H9 (cell line): Measurements from ENCODE around the gene DDI2. TPM values are rescaled to one million over a fixed set of nuclear protein-coding genes. Genes with fewer than 3 reads are reported as not detected.

Experiments
- DNase-seq: peaks from one replicate; pipeline ENCODE4 v3.0.0-alpha.2; 2017
- H2AFZ ChIP-seq: one replicate; pipeline ENCODE4 v1.6.1; 2013; ENCODE audit warnings: mild to moderate bottlenecking, low read length, control low read depth, moderate library complexity
- H2AK5ac ChIP-seq: 2 replicates; pipeline ENCODE4 v1.6.1; 2013; ENCODE audit warnings: low read length, control low read depth, mixed read lengths; ENCODE audit not compliant: insufficient read length
- H2BK120ac ChIP-seq: one replicate; pipeline ENCODE4 v1.6.1; 2013; ENCODE audit warnings: low read depth, mild to moderate bottlenecking, low read length, control low read depth, inconsistent platforms; ENCODE audit not compliant: poor library complexity, severe bottlenecking
- H2BK12ac ChIP-seq: 2 replicates; pipeline ENCODE4 v1.6.1; 2013; ENCODE audit warnings: low read length, control low read depth, mixed read lengths, low read depth; ENCODE audit not compliant: insufficient read length
- H2BK15ac ChIP-seq: 2 replicates; pipeline ENCODE4 v1.6.1; 2013; ENCODE audit warnings: low read depth, low read length, control low read depth
- H2BK20ac ChIP-seq: one replicate; pipeline ENCODE4 v1.6.1; 2013; ENCODE audit warnings: low read depth, mild to moderate bottlenecking, low read length, control low read depth, inconsistent platforms; ENCODE audit not compliant: poor library complexity, severe bottlenecking
- H2BK5ac ChIP-seq: 2 replicates; pipeline ENCODE4 v1.6.1; 2013; ENCODE audit warnings: low read length, control low read depth, mixed read lengths; ENCODE audit not compliant: insufficient read length
- H3K14ac ChIP-seq: 2 replicates; pipeline ENCODE4 v1.6.1; 2013; ENCODE audit warnings: low read length, control low read depth; ENCODE audit not compliant: insufficient read depth
- H3K18ac ChIP-seq: 2 replicates; pipeline ENCODE4 v1.6.1; 2013; ENCODE audit warnings: low read depth, mild to moderate bottlenecking, mixed read lengths, low read length, control low read depth; ENCODE audit not compliant: insufficient read length
- H3K23ac ChIP-seq: 2 replicates; pipeline ENCODE4 v1.6.1; 2013; ENCODE audit warnings: low read length, control low read depth, mixed read lengths, low read depth; ENCODE audit not compliant: insufficient read length
- H3K23me2 ChIP-seq: 2 replicates; pipeline ENCODE4 v1.6.1; 2013; ENCODE audit warnings: low read depth, mild to moderate bottlenecking, mixed read lengths, low read length, control low read depth; ENCODE audit not compliant: insufficient read length, poor library complexity, severe bottlenecking
- H3K27ac ChIP-seq: 2 replicates; pipeline ENCODE4 v1.5.1; 2013; ENCODE audit warnings: low read length, control low read depth, mixed read lengths, low read depth; ENCODE audit not compliant: insufficient read length
- H3K27me3 ChIP-seq: 2 replicates; pipeline ENCODE4 v1.6.1; 2013; ENCODE audit warnings: low read length, control low read depth, inconsistent platforms; ENCODE audit not compliant: insufficient read depth
- H3K4ac ChIP-seq: 2 replicates; pipeline ENCODE4 v1.6.1; 2013; ENCODE audit warnings: low read depth, mild to moderate bottlenecking, control low read depth, inconsistent platforms, low read length, moderate library complexity
- H3K4me1 ChIP-seq: 2 replicates; pipeline ENCODE4 v1.6.1; 2013; ENCODE audit warnings: low read length, control low read depth, inconsistent platforms; ENCODE audit not compliant: insufficient read depth
- H3K4me2 ChIP-seq: 2 replicates; pipeline ENCODE4 v1.6.1; 2013; ENCODE audit warnings: low read length, control low read depth, mixed read lengths; ENCODE audit not compliant: insufficient read length, insufficient read depth
- H3K56ac ChIP-seq: 2 replicates; pipeline ENCODE4 v1.6.1; 2013; ENCODE audit warnings: low read depth, mild to moderate bottlenecking, mixed read lengths, low read length, control low read depth; ENCODE audit not compliant: insufficient read length
- H3K79me1 ChIP-seq: 2 replicates; pipeline ENCODE4 v1.6.1; 2013; ENCODE audit warnings: low read depth, mild to moderate bottlenecking, moderate library complexity, low read length, control low read depth, inconsistent platforms; ENCODE audit not compliant: insufficient read depth, poor library complexity, severe bottlenecking
- H3K79me2 ChIP-seq: 2 replicates; pipeline ENCODE4 v1.6.1; 2013; ENCODE audit warnings: low read length, control low read depth, inconsistent platforms; ENCODE audit not compliant: insufficient read depth
- H3K9ac ChIP-seq: 2 replicates; pipeline ENCODE4 v1.6.1; 2013; ENCODE audit warnings: low read length, control low read depth, mixed read lengths; ENCODE audit not compliant: insufficient read length; ENCODE audit errors: extremely low read depth
- H3K9me3 ChIP-seq: one replicate; pipeline ENCODE4 v1.6.1; 2013; ENCODE audit warnings: low read depth, low read length, inconsistent platforms; ENCODE audit not compliant: control insufficient read depth
- H3T11ph ChIP-seq: one replicate; pipeline ENCODE4 v1.6.1; 2013; ENCODE audit warnings: mild to moderate bottlenecking, low read length, control low read depth, inconsistent platforms
- H4K20me1 ChIP-seq: one replicate; pipeline ENCODE4 v1.6.1; 2013; ENCODE audit not compliant: control insufficient read depth, insufficient read length, insufficient read depth
- H4K5ac ChIP-seq: 2 replicates; pipeline ENCODE4 v1.6.1; 2013; ENCODE audit warnings: low read depth, mild to moderate bottlenecking, mixed read lengths, low read length, control low read depth; ENCODE audit not compliant: insufficient read length
- H4K8ac ChIP-seq: replicated peaks from 2 replicates; pipeline ENCODE4 v1.6.1; 2013; ENCODE audit warnings: low read length, control low read depth, mixed read lengths, low read depth; ENCODE audit not compliant: insufficient read length
- H4K91ac ChIP-seq: 2 replicates; pipeline ENCODE4 v1.6.1; 2013; ENCODE audit warnings: low read depth, mild to moderate bottlenecking, moderate library complexity, mixed read lengths, low read length, control low read depth; ENCODE audit not compliant: insufficient read length
- H3K27ac Mint-ChIP-seq, 3 experiments: 2 replicates in 2 of 3; 3 replicates in 1 of 3; pipeline ENCODE4 v1.8.0; 2020 to 2021; ENCODE audit warnings: mixed read lengths in 3 of 3, mild to moderate bottlenecking in 1 of 3, moderate library complexity in 1 of 3
- H3K27me3 Mint-ChIP-seq: 2 replicates; pipeline ENCODE4 v1.8.0; 2021; ENCODE audit warnings: low read depth, mild to moderate bottlenecking, moderate library complexity, mixed read lengths
- H3K36me3 Mint-ChIP-seq, 3 experiments: 2 replicates in 2 of 3; 3 replicates in 1 of 3; pipeline ENCODE4 v1.8.0; 2020 to 2021; ENCODE audit warnings: low read depth in 3 of 3, mixed read lengths in 3 of 3; ENCODE audit not compliant: insufficient read depth in 1 of 3
- H3K4me1 Mint-ChIP-seq, 2 experiments: 2 replicates each; pipeline ENCODE4 v1.8.0; 2020; ENCODE audit warnings: mixed read lengths in 2 of 2
- H3K4me3 Mint-ChIP-seq, 2 experiments: 2 replicates in 1 of 2; 3 replicates in 1 of 2; pipeline ENCODE4 v1.8.0; 2020 to 2021; ENCODE audit warnings: mild to moderate bottlenecking in 2 of 2, mixed read lengths in 2 of 2, moderate library complexity in 1 of 2
- H3K9me3 Mint-ChIP-seq, 2 experiments: 2 replicates in 1 of 2; 3 replicates in 1 of 2; pipeline ENCODE4 v1.8.0; 2020; ENCODE audit warnings: mild to moderate bottlenecking in 2 of 2, mixed read lengths in 2 of 2, moderate library complexity in 1 of 2
- WGBS: extraction: QIAGEN DNeasy Blood & Tissue Kit; methylation state at CpG from one replicate; pipeline ENCODE4 v1.1.7; 2013; ENCODE audit warnings: missing lambda C conversion rate, low lambda C conversion rate, mixed read lengths; ENCODE audit not compliant: insufficient read length; ENCODE audit errors: extremely low coverage; 5-methylcytosine and 5-hydroxymethylcytosine counted together
- total RNA-seq: library from RNA; stranded (reverse); gene quantifications from 2 replicates; pipeline ENCODE4 v1.2.1, GENCODE V29; 2021
- TF ChIP-seq, protein P1 (sequence below): fragments of 200-600 bp; sonication (generic); conservative IDR thresholded peaks from 3 replicates; pipeline ENCODE4 v1.8.0; 2021; ENCODE audit warnings: antibody characterized with exemption, mild to moderate bottlenecking

The DDI2 gene
- total RNA-seq, 1 experiment from 2014 or later: 45.0 TPM

DNA sequence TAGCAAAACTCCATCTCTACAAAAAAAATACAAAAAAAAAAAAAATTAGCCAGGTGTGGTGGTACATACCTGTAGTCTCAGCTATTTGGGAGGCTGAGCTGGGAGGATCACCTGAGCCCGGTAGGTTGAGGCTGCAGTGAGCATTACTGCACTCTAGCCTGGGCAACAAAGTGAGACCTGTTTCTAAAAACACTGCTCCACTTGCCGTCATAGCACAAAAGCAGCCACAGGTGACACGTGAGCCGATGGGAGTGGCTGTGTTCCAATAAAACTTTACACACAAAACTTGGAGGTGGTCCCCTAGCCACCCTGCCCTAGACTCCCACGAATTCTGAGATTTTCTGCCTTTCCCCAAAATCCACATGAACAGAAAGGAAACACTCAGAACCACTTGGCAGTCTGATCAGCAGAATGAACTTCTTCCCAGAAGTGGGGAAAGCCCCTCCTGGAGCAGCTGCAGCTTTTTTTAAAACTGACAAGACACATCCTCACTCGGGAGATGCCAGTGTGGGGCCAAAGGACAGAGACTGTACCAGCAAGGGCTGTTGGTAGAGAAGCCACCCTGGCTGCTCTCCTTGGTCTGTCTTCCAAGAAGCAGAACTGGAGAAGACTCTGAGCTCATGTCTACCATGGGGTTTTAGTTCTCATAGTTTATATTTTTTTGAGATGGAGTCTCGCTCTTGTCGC lies 90.1 kb downstream of the DDI2 start:
- H3K4me2 ChIP-seq: no peak overlapping the region
- H3K18ac ChIP-seq: no peak overlapping the region
- H3K4me3 Mint-ChIP-seq: no peak overlapping the region
- H3K36me3 Mint-ChIP-seq: peaks cover 1 to 14% (median 4%) of the 10 kb centered on the region in 3 experiments; a peak in 4 of 7 replicates
- H3K27ac ChIP-seq: no peak overlapping the region
- TF ChIP-seq, protein P1, sequence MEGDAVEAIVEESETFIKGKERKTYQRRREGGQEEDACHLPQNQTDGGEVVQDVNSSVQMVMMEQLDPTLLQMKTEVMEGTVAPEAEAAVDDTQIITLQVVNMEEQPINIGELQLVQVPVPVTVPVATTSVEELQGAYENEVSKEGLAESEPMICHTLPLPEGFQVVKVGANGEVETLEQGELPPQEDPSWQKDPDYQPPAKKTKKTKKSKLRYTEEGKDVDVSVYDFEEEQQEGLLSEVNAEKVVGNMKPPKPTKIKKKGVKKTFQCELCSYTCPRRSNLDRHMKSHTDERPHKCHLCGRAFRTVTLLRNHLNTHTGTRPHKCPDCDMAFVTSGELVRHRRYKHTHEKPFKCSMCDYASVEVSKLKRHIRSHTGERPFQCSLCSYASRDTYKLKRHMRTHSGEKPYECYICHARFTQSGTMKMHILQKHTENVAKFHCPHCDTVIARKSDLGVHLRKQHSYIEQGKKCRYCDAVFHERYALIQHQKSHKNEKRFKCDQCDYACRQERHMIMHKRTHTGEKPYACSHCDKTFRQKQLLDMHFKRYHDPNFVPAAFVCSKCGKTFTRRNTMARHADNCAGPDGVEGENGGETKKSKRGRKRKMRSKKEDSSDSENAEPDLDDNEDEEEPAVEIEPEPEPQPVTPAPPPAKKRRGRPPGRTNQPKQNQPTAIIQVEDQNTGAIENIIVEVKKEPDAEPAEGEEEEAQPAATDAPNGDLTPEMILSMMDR: no peak
- H3K14ac ChIP-seq: no peak overlapping the region
- H3K79me2 ChIP-seq: no peaks in the 10 kb centered on the region; the same call in 1 of the 2 replicates
- H3K23ac ChIP-seq: no peak overlapping the region
- H4K20me1 ChIP-seq: no peaks in the 10 kb centered on the region
- no peak for DNase-seq
- H4K5ac ChIP-seq: no peak overlapping the region
- H3K79me1 ChIP-seq: no peaks in the 10 kb centered on the region
- H2BK120ac ChIP-seq: no peak overlapping the region
- H2BK15ac ChIP-seq: no peak overlapping the region
- no peak overlapping the region for H4K91ac ChIP-seq
- no peaks in the 10 kb centered on the region for H3K9me3 Mint-ChIP-seq
- H3K4ac ChIP-seq: no peak overlapping the region
- H3K4me1 Mint-ChIP-seq: peaks cover 3% of the 10 kb centered on the region in 2 experiments; a peak in 2 of 4 replicates
- no peak overlapping the region for H2AK5ac ChIP-seq
- no peak overlapping the region for H2BK5ac ChIP-seq
- no peak overlapping the region for H3K27ac Mint-ChIP-seq
- no peaks in the 10 kb centered on the region; the same call in 1 of the 2 replicates for H3K4me1 ChIP-seq
- no peak overlapping the region for H2BK12ac ChIP-seq
- H3K9me3 ChIP-seq: no peaks in the 10 kb centered on the region
- H3K27me3 Mint-ChIP-seq: no peaks in the 10 kb centered on the region
- no CpG with 5 or more reads among the region's 8 CpGs for WGBS
- H3K23me2 ChIP-seq: no peaks in the 10 kb centered on the region
- H3K27me3 ChIP-seq: no peaks in the 10 kb centered on the region
- no peak overlapping the region for H3T11ph ChIP-seq
- no peak overlapping the region for H4K8ac ChIP-seq
- H3K56ac ChIP-seq: no peak overlapping the region
- no peak overlapping the region for H3K9ac ChIP-seq
- H2AFZ ChIP-seq: no peak overlapping the region
- H2BK20ac ChIP-seq: no peak overlapping the region
